Activated CD8-positive, alpha-beta memory T cell treated with anti-CD3 and anti-CD28 coated beads for 36 hours (primary cell): ENCODE data around the gene LRCH2. TPM values are rescaled to one million over a fixed set of nuclear protein-coding genes. Genes with fewer than 3 reads are reported as not detected.

Source experiments
- CTCF ChIA-PET: fragments of 350-600 bp; sonication (Branson Sonifier 250); formaldehyde crosslinking; loops from one replicate; lab custom pipeline; 2021; ENCODE audit warnings: antibody characterized with exemption; lab: Charles Lee
- POLR2A ChIA-PET: fragments of 350-600 bp; sonication (Branson Sonifier 250); formaldehyde crosslinking; loops from one replicate; lab custom pipeline; 2021; ENCODE audit warnings: antibody characterized with exemption; lab: Charles Lee
- total RNA-seq, 2 experiments: library from RNA; stranded (reverse); gene quantifications; one replicate each; pipeline ENCODE4 v1.2.3, GENCODE V29; 2021

LRCH2 gene
- total RNA-seq, 2 experiments from 2014 or later = not detected

GRCh38 chrX:115093191-115093590 is 140.7 kb downstream of the LRCH2 start:
- POLR2A ChIA-PET = no interaction called here
- CTCF ChIA-PET = no interaction called here

GRCh38 chrX:115089419-115089818 is 144.5 kb downstream of the LRCH2 start:
- POLR2A ChIA-PET = no interaction called here
- CTCF ChIA-PET = no interaction called here

GRCh38 chrX:115068896-115069295 is 165.0 kb downstream of the LRCH2 start:
- CTCF ChIA-PET = no interaction called here

GRCh38 chrX:115067812-115068211 is 166.1 kb downstream of the LRCH2 start:
- POLR2A ChIA-PET = no interaction called here
- CTCF ChIA-PET = no interaction called here

More at GRCh38 chrX:115068896-115069295, 165.0 kb downstream of the LRCH2 start:
- POLR2A ChIA-PET = no interaction called here

GRCh38 chrX:115065304-115065703 is 168.6 kb downstream of the LRCH2 start:
- POLR2A ChIA-PET = no interaction called here
- CTCF ChIA-PET = no interaction called here

Other genes with a start within 250 kb of the LRCH2 start
- gene IL13RA2, start 216.5 kb downstream of the LRCH2 start, total RNA-seq = not detected
- gene RBMXL3, start 44.7 kb downstream of the LRCH2 start, total RNA-seq = not detected
- not detected for gene LUZP4, start 55.6 kb upstream of the LRCH2 start, total RNA-seq